Endothelial cell (in vitro differentiated cells): ENCODE data around the gene MGAT5. TPM values are rescaled to one million over a fixed set of nuclear protein-coding genes. Genes with fewer than 3 reads are reported as not detected.

Experiments
- DNase-seq: peaks from one replicate; pipeline ENCODE4 v3.0.0; 2021; ENCODE audit warnings: low spot score
- H3K27ac Mint-ChIP-seq: one replicate; pipeline ENCODE4 v1.8.0; 2021; ENCODE audit warnings: mixed read lengths, inconsistent platforms; ENCODE audit not compliant: unreplicated experiment
- H3K27me3 Mint-ChIP-seq: one replicate; pipeline ENCODE4 v1.8.0; 2021; ENCODE audit warnings: mild to moderate bottlenecking, moderate library complexity, mixed read lengths, inconsistent platforms; ENCODE audit not compliant: unreplicated experiment
- H3K36me3 Mint-ChIP-seq: one replicate; pipeline ENCODE4 v1.8.0; 2021; ENCODE audit warnings: mild to moderate bottlenecking, low read depth, mixed read lengths, inconsistent platforms; ENCODE audit not compliant: unreplicated experiment
- H3K4me1 Mint-ChIP-seq: one replicate; pipeline ENCODE4 v1.8.0; 2021; ENCODE audit warnings: mild to moderate bottlenecking, mixed read lengths, inconsistent platforms; ENCODE audit not compliant: unreplicated experiment
- H3K4me3 Mint-ChIP-seq: one replicate; pipeline ENCODE4 v1.8.0; 2021; ENCODE audit warnings: mild to moderate bottlenecking, mixed read lengths, inconsistent platforms; ENCODE audit not compliant: unreplicated experiment
- H3K9me3 Mint-ChIP-seq: one replicate; pipeline ENCODE4 v1.8.0; 2021; ENCODE audit warnings: mixed read lengths, inconsistent platforms; ENCODE audit not compliant: unreplicated experiment
- total RNA-seq: library from RNA; stranded (reverse); fragmentation: NEBNext Ultra II Directional; extraction: Animal tissue kit (Norgen Biotek cat#: 25700); gene quantifications from one replicate; pipeline ENCODE4 v1.2.1, GENCODE V29; 2021; ENCODE audit not compliant: unreplicated experiment
- TF ChIP-seq, protein P1 (sequence below): fragments of 200-600 bp; sonication (generic); IDR thresholded peaks from one replicate; pipeline ENCODE4 v1.5.0; 2021; ENCODE audit warnings: antibody characterized with exemption; ENCODE audit not compliant: unreplicated experiment

The MGAT5 gene
- total RNA-seq, 1 donor from 2014 or later: 124 TPM

DNA sequence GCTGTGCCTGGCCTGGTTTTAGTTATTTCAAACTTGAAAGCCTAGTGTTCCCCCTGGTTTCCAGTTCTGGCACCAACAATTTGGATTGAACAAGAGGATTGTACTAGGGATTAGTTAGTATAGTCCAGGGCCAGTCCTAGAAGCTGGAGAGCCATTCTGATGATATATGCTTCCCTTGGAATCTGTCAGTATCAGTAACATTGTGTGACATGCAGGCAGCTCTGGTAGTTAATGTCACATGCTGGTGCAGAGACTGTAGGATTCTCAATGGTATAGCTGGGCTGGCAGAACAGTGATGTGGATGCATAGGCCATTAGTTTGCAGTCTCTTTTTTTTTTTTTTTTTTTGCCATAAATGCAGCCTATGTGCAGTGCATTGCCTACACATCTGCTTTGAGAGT, 3.6 kb downstream of the MGAT5 start:
- H3K4me3 Mint-ChIP-seq: no peak overlapping the region
- H3K36me3 Mint-ChIP-seq: peaks cover 5% of the 10 kb centered on the region
- peaks cover 4% of the 10 kb centered on the region for H3K27me3 Mint-ChIP-seq
- TF ChIP-seq, protein P1, sequence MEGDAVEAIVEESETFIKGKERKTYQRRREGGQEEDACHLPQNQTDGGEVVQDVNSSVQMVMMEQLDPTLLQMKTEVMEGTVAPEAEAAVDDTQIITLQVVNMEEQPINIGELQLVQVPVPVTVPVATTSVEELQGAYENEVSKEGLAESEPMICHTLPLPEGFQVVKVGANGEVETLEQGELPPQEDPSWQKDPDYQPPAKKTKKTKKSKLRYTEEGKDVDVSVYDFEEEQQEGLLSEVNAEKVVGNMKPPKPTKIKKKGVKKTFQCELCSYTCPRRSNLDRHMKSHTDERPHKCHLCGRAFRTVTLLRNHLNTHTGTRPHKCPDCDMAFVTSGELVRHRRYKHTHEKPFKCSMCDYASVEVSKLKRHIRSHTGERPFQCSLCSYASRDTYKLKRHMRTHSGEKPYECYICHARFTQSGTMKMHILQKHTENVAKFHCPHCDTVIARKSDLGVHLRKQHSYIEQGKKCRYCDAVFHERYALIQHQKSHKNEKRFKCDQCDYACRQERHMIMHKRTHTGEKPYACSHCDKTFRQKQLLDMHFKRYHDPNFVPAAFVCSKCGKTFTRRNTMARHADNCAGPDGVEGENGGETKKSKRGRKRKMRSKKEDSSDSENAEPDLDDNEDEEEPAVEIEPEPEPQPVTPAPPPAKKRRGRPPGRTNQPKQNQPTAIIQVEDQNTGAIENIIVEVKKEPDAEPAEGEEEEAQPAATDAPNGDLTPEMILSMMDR: no peak
- H3K4me1 Mint-ChIP-seq: peaks cover 41% of the 10 kb centered on the region
- H3K27ac Mint-ChIP-seq: no peak overlapping the region
- H3K9me3 Mint-ChIP-seq: no peaks in the 10 kb centered on the region
- DNase-seq: no peak

DNA sequence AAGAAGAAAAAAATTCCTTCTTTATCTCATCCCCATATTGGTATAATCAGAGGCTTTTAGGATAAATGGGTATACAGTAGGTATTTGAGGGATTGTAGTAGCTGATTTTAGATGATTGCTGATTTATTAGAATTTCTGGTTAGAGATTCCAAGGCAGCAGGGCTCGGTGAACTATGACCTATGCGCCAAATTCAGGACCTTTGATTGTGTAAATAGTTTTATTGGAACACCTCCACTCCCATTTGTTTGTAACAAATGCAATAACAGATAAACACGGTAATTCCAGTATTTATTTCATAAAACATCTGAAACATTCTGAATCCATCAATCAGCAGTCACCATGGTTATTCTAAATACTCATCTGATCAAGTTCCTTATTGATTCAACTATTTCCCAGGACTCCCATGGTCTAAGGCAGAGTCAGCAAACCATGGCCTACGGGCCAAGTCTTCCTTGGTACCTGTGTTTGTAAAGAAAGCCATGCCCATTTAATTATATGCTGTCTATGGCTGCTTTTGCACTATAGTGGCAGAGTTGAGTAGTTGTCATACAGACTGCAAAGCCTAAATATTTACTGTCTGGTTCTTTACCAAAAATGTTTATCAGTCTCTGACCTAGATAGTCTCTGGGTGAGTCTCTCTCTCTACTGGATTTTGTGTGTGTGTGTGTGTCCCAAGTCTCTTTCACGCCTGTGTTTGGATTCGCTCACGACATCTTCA, 4.3 kb downstream of the MGAT5 start:
- TF ChIP-seq, protein P1: no peak
- Mint-ChIP-seq H3K36me3 (peaks cover 5% of the 10 kb centered on the region), H3K4me3 (no peak overlapping the region), H3K9me3 (no peaks in the 10 kb centered on the region), H3K27ac (no peak overlapping the region), H3K4me1 (peaks cover 41% of the 10 kb centered on the region), H3K27me3 (peaks cover 4% of the 10 kb centered on the region)
- DNase-seq: no peak

DNA sequence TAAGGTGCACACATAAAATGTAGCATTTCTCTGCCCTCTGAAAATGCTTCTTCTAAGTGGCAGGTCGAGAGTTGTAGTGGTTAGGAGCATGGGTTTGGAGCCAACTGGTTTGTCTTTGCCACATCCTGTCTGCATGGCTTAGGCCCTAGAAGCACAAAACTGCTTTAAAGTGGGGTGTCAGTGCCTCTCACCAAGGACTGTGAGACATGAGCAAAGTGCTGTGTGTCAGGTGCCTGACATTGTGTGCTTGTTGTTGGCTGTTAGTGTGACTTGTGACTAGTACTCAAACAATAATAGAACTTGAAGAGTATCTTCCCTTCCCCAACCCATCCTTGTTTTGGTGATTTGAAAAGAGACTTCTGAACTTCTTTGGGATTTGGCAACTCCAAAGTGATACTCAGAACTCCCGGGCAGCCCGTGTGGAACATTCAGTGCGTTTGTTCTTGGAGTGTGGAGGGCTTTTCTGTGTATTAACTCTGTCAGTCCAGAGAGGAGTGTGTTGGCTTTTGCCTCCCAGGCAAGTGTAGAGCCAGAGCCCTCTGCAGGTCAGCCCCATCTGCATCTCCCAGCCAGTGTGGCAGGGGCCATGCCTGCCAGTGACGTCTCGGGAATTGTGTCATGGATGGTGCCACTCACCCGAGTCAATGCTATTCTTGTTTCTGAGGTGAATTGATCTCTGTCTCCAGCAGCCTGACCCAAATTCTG, 5.0 kb downstream of the MGAT5 start:
- no peak overlapping the region for H3K4me3 Mint-ChIP-seq
- TF ChIP-seq, protein P1: no peak
- peaks cover 5% of the 10 kb centered on the region for H3K36me3 Mint-ChIP-seq
- H3K9me3 Mint-ChIP-seq: no peaks in the 10 kb centered on the region
- no peak for DNase-seq
- H3K27ac Mint-ChIP-seq: no peak overlapping the region
- peaks cover 35% of the 10 kb centered on the region for H3K4me1 Mint-ChIP-seq
- H3K27me3 Mint-ChIP-seq: peaks cover 3% of the 10 kb centered on the region

DNA sequence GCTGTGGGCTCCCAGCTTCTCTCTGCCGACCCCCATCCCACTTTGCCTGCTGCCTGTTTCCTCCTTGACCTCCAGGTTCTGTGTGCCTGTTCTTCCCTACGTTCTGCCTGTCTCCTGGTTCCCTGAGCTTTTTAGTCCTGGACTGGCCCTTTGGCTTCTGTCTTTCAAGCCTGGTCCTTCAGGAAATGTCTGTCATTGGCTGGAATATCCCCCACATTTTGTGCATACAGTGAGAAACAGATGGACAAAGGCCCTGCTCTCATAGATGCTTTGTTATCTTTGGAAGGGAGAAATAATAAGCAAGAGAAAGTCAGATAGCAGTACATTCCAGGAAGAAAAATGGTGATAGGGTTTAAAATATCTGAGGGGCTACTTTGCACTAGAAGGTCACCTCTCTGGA, 5.7 kb downstream of the MGAT5 start:
- Mint-ChIP-seq H3K36me3 (peaks cover 5% of the 10 kb centered on the region), H3K27me3 (peaks cover 2% of the 10 kb centered on the region), H3K4me1 (peaks cover 33% of the 10 kb centered on the region), H3K4me3 (no peak overlapping the region), H3K27ac (no peak overlapping the region), H3K9me3 (no peaks in the 10 kb centered on the region)
- TF ChIP-seq, protein P1: no peak
- no peak for DNase-seq

DNA sequence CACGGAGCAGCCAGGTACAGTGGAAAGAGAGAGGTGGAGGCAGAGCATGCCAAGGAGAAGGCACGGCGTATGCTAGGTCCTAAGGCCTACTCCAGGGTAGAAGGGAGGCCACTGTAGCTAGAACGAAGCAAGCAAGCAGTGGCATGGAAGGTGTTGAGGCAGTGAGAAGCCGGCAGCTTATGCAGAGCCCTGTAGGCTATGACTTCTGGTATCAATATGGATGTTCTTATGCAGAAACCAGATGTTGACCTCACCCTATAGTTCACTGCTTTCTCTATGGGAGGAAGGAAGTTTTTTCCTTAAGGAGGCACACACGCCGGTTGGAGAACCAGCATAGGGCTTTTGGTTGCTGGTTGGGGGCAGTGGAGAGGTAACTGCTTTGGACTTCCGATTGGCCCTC, 6.1 kb downstream of the MGAT5 start:
- Mint-ChIP-seq H3K4me3 (peak overlapping the region; percentile 63), H3K4me1 (peaks cover 33% of the 10 kb centered on the region), H3K27me3 (peaks cover 2% of the 10 kb centered on the region), H3K36me3 (peaks cover 1% of the 10 kb centered on the region), H3K9me3 (no peaks in the 10 kb centered on the region), H3K27ac (peak overlapping the region; percentile 20)
- DNase-seq: no peak
- TF ChIP-seq, protein P1: no peak
